ENCODE measurements around the gene KRT71.

Gene KRT71

DNA sequence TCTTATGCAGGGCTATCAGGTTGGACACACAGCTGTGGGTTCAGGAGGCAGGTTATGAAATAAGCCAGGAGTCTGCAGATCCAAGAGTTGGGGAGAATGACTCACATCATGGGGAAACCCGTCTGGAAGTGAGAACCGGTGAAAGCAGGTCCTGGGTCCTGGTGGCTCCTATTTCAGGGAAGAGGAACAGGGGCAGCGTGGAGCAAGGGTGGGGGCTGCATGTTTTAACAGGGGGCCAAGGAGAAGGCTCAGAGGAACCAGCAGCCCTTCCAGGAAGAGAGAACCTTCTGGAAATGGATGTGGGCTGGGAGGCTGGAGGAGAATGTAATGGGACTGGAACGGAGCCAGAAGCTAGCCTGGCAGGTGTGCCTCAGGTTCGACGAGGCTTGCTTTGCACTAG is 28.5 kb upstream of the KRT71 start:
- no peaks in the 10 kb centered on the region for H3K9me3 ChIP-seq (ENCODE audit: control insufficient read depth, insufficient read depth, low read length)
- no peaks in the 10 kb centered on the region for H3K4me1 ChIP-seq (ENCODE audit: control insufficient read depth, low read length)
- H3K36me3 ChIP-seq (ENCODE audit: control insufficient read depth, low read length), result no peaks in the 10 kb centered on the region
- H3K4me2 ChIP-seq (ENCODE audit: low read length), result no peak overlapping the region
- peaks cover 13% of the 10 kb centered on the region for H3K27me3 ChIP-seq (ENCODE audit: control insufficient read depth, low read length)
- no peak overlapping the region for H3K27ac ChIP-seq (ENCODE audit: low read depth, low read length)
- no peaks in the 10 kb centered on the region for H3K9me2 ChIP-seq (replicated peaks; ENCODE audit: control insufficient read depth, low read length)
- H3K79me2 ChIP-seq (ENCODE audit: control insufficient read depth, low read length), result no peaks in the 10 kb centered on the region
- H4K20me1 ChIP-seq (ENCODE audit: control insufficient read depth, insufficient read depth, low read depth, low read length), result no peaks in the 10 kb centered on the region
- no peaks in the 10 kb centered on the region for H3F3A ChIP-seq (ENCODE audit: control insufficient read depth, insufficient read depth)
- H3K4me3 ChIP-seq (ENCODE audit: low read length), result no peak overlapping the region
- no peak for TF ChIP-seq EZH2phosphoT487 (IDR thresholded peaks at IDR 0.05; ENCODE audit: borderline replicate concordance, low read length)
- no peak for TF ChIP-seq CTCF (IDR thresholded peaks at IDR 0.05; ENCODE audit: low read depth, low read length, poor library complexity, severe bottlenecking)

- Histone ChIP-seq H3K27me3 (ENCODE audit: control insufficient read depth, low read length) (peaks cover 18% of the 10 kb centered on the region), H3K4me2 (ENCODE audit: low read length) (no peak overlapping the region)
- TF ChIP-seq EZH2phosphoT487 (IDR thresholded peaks at IDR 0.05; ENCODE audit: borderline replicate concordance, low read length) (no peak), CTCF (IDR thresholded peaks at IDR 0.05; ENCODE audit: low read depth, low read length, poor library complexity, severe bottlenecking) (no peak)
Observed at GRCh38 chr12:52581066-52581465, 28.1 kb upstream of the KRT71 start.

DNA sequence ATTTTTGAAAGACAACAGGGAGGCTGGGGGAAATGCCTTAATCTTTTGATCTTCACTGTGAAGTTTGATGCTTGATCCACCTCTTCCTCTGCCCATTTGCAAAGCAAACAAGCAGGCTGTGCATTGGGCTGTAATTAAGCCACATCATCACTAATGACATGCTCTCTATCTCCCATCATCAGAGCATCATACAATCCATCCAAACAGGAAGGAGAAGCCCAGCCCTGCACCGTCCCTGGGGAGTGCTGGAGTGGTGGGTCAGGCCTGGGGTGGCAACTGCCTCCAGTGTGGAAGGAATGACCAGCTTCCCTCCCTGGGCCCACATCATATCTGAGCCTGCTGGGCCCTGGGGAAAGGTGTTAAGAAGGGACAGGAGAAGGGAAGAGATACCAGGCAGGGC is 27.6 kb upstream of the KRT71 start:
- no peak overlapping the region for H3K4me2 ChIP-seq (ENCODE audit: low read length)
- no peaks in the 10 kb centered on the region for H4K20me1 ChIP-seq (ENCODE audit: control insufficient read depth, insufficient read depth, low read depth, low read length)
- no peaks in the 10 kb centered on the region for H3K79me2 ChIP-seq (ENCODE audit: control insufficient read depth, low read length)
- no peak overlapping the region for H3K27ac ChIP-seq (ENCODE audit: low read depth, low read length)
- H3K9me2 ChIP-seq (replicated peaks; ENCODE audit: control insufficient read depth, low read length), result no peaks in the 10 kb centered on the region
- no peaks in the 10 kb centered on the region for H3K4me1 ChIP-seq (ENCODE audit: control insufficient read depth, low read length)
- H3K36me3 ChIP-seq (ENCODE audit: control insufficient read depth, low read length), result no peaks in the 10 kb centered on the region
- no peak overlapping the region for H3K4me3 ChIP-seq (ENCODE audit: low read length)
- no peaks in the 10 kb centered on the region for H3K9me3 ChIP-seq (ENCODE audit: control insufficient read depth, insufficient read depth, low read length)
- H3F3A ChIP-seq (ENCODE audit: control insufficient read depth, insufficient read depth), result no peaks in the 10 kb centered on the region
- TF ChIP-seq EZH2phosphoT487 (IDR thresholded peaks at IDR 0.05; ENCODE audit: borderline replicate concordance, low read length), result no peak
- no peak for TF ChIP-seq CTCF (IDR thresholded peaks at IDR 0.05; ENCODE audit: low read depth, low read length, poor library complexity, severe bottlenecking)
- H3K27me3 ChIP-seq (ENCODE audit: control insufficient read depth, low read length), result peaks cover 23% of the 10 kb centered on the region

More at GRCh38 chr12:52581066-52581465, 28.1 kb upstream of the KRT71 start:
- Histone ChIP-seq H3K27ac (ENCODE audit: low read depth, low read length) (no peak overlapping the region), H3K79me2 (ENCODE audit: control insufficient read depth, low read length) (no peaks in the 10 kb centered on the region), H3K36me3 (ENCODE audit: control insufficient read depth, low read length) (no peaks in the 10 kb centered on the region), H3F3A (ENCODE audit: control insufficient read depth, insufficient read depth) (no peaks in the 10 kb centered on the region), H3K4me3 (ENCODE audit: low read length) (no peak overlapping the region), H4K20me1 (ENCODE audit: control insufficient read depth, insufficient read depth, low read depth, low read length) (no peaks in the 10 kb centered on the region), H3K9me3 (ENCODE audit: control insufficient read depth, insufficient read depth, low read length) (no peaks in the 10 kb centered on the region), H3K9me2 (replicated peaks; ENCODE audit: control insufficient read depth, low read length) (no peaks in the 10 kb centered on the region), H3K4me1 (ENCODE audit: control insufficient read depth, low read length) (no peaks in the 10 kb centered on the region)
